Measurements from ENCODE around the gene ZBTB45.

ZBTB45 gene

GRCh38 chr19:58521651-58522050 lies 2.0 kb upstream of the ZBTB45 start:
- TF ChIP-seq CTCF (IDR thresholded peaks at IDR 0.05) = no peak
- Histone ChIP-seq H3K4me3 (no peak overlapping the region), H3K27ac (no peak overlapping the region)

GRCh38 chr19:58520257-58520599 lies 618 bp upstream of the ZBTB45 start:
- no peak for TF ChIP-seq CTCF (IDR thresholded peaks at IDR 0.05)
- peak overlapping the region; percentile 91 to 98 for H3K27ac ChIP-seq
- peak overlapping the region; percentile 93 for H3K4me3 ChIP-seq
- no peak for DNase-seq (ENCODE audit: low spot score)

More at GRCh38 chr19:58521651-58522050, 2.0 kb upstream of the ZBTB45 start:
- DNase-seq (ENCODE audit: low spot score) = no peak

GRCh38 chr19:58519087-58519354 lies 589 bp downstream of the ZBTB45 start:
- peak overlapping the region; percentile 93 for H3K4me3 ChIP-seq

GRCh38 chr19:58518256-58519086 lies 1.1 kb downstream of the ZBTB45 start:
- H3K4me3 ChIP-seq = peak overlapping the region; percentile 93
- TF ChIP-seq CTCF (IDR thresholded peaks at IDR 0.05) = no peak
- H3K27ac ChIP-seq = peak overlapping the region; percentile 91 to 98
- DNase-seq (ENCODE audit: low spot score) = no peak

More at GRCh38 chr19:58519087-58519354, 589 bp downstream of the ZBTB45 start:
- no peak for TF ChIP-seq CTCF (IDR thresholded peaks at IDR 0.05)
- DNase-seq (ENCODE audit: low spot score) = peak; percentile 78
- H3K27ac ChIP-seq = peak overlapping the region; percentile 91 to 98

- Histone ChIP-seq H3K27ac (peak overlapping the region in 1 of 2 donors; percentile 98), H3K4me3 (peak overlapping the region; percentile 93)
- no peak for TF ChIP-seq CTCF (IDR thresholded peaks at IDR 0.05)
- no peak for DNase-seq (ENCODE audit: low spot score)
These were observed 2.4 kb downstream of the ZBTB45 start for GRCh38 chr19:58516964-58517833.

- H3K4me3 ChIP-seq = no peak overlapping the region
- no peak for DNase-seq (ENCODE audit: low spot score)
- no peak overlapping the region for H3K27ac ChIP-seq
- no peak for TF ChIP-seq CTCF (IDR thresholded peaks at IDR 0.05)
These were observed 3.3 kb downstream of the ZBTB45 start for GRCh38 chr19:58516246-58516836.
